Measurements from ENCODE around the gene NDFIP2. TPM values are rescaled to one million over a fixed set of nuclear protein-coding genes. Genes with fewer than 3 reads are reported as not detected.
A peak's percentile ranks its signal among the peaks of the same experiment; 100 is the strongest.

Gene NDFIP2
- total RNA-seq, 1 experiment from 2014 or later, result 31.0 TPM

DNA sequence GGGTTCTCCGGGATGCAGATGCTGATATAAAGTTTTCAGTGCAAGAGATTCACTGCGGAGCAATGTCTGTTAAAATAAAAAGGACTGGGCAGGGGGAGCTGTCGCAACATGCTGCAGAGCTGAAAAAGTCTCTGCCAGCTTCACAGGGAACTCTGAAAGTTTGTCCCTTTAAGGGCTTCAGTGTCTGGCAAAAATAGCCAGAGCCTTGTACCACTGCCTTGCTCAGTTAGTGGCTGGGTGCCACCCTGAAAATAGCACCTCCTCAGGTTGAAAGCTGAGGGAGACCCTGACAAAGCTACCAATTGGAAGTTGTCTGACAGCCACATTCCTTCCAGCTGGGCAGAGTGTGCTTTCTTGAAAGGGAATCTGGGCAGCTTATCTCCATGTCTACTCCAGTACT lies 3.0 kb upstream of the NDFIP2 start:
- H3K4me3 Mint-ChIP-seq, result no peak overlapping the region
- Histone ChIP-seq H3K18ac (ENCODE audit: insufficient read length, low read depth, low read length) (no peak overlapping the region), H3K4ac (ENCODE audit: low read depth, low read length) (no peak overlapping the region), H3K9me3 (ENCODE audit: control insufficient read depth, low read depth, low read length) (no peaks in the 10 kb centered on the region), H3K27ac (ENCODE audit: insufficient read length, low read depth, low read length) (no peak overlapping the region), H3K23ac (ENCODE audit: insufficient read length, low read depth, low read length) (no peak overlapping the region), H3K9ac (ENCODE audit: extremely low read depth, insufficient read length, low read length) (no peak overlapping the region), H2BK5ac (ENCODE audit: insufficient read length, low read length) (no peak overlapping the region), H3K79me1 (ENCODE audit: insufficient read depth, low read depth, low read length, poor library complexity, severe bottlenecking) (no peaks in the 10 kb centered on the region), H3K79me2 (ENCODE audit: insufficient read depth, low read length) (peaks cover 1% of the 10 kb centered on the region; the same call in 1 of the 2 replicates), H3K23me2 (ENCODE audit: insufficient read length, low read depth, low read length, poor library complexity, severe bottlenecking) (peaks cover 4% of the 10 kb centered on the region), H3K4me2 (ENCODE audit: insufficient read depth, insufficient read length, low read length) (no peak overlapping the region), H2BK15ac (ENCODE audit: low read depth, low read length) (no peak overlapping the region), H3K14ac (ENCODE audit: insufficient read depth, low read length) (no peak overlapping the region), H3K56ac (ENCODE audit: insufficient read length, low read depth, low read length) (no peak overlapping the region), H3K4me1 (ENCODE audit: insufficient read depth, low read length) (no peaks in the 10 kb centered on the region), H2BK20ac (ENCODE audit: low read depth, low read length, poor library complexity, severe bottlenecking) (no peak overlapping the region), H3K27me3 (ENCODE audit: insufficient read depth, low read length) (no peaks in the 10 kb centered on the region; the same call in 1 of the 2 replicates), H4K20me1 (ENCODE audit: control insufficient read depth, insufficient read depth, insufficient read length) (no peaks in the 10 kb centered on the region), H3T11ph (ENCODE audit: low read length) (no peak overlapping the region), H2BK12ac (ENCODE audit: insufficient read length, low read depth, low read length) (no peak overlapping the region), H2AK5ac (ENCODE audit: insufficient read length, low read length) (no peak overlapping the region), H2BK120ac (ENCODE audit: low read depth, low read length, poor library complexity, severe bottlenecking) (no peak overlapping the region), H4K5ac (ENCODE audit: insufficient read length, low read depth, low read length) (no peak overlapping the region), H4K91ac (ENCODE audit: insufficient read length, low read depth, low read length) (no peak overlapping the region), H2AFZ (ENCODE audit: low read length) (no peak overlapping the region), H4K8ac (replicated peaks; ENCODE audit: insufficient read length, low read depth, low read length) (no peak overlapping the region)
- WGBS (ENCODE audit: extremely low coverage, insufficient read length, low lambda C conversion rate), result no CpG with 5 or more reads among the region's 3 CpGs
- TF ChIP-seq, protein P1, sequence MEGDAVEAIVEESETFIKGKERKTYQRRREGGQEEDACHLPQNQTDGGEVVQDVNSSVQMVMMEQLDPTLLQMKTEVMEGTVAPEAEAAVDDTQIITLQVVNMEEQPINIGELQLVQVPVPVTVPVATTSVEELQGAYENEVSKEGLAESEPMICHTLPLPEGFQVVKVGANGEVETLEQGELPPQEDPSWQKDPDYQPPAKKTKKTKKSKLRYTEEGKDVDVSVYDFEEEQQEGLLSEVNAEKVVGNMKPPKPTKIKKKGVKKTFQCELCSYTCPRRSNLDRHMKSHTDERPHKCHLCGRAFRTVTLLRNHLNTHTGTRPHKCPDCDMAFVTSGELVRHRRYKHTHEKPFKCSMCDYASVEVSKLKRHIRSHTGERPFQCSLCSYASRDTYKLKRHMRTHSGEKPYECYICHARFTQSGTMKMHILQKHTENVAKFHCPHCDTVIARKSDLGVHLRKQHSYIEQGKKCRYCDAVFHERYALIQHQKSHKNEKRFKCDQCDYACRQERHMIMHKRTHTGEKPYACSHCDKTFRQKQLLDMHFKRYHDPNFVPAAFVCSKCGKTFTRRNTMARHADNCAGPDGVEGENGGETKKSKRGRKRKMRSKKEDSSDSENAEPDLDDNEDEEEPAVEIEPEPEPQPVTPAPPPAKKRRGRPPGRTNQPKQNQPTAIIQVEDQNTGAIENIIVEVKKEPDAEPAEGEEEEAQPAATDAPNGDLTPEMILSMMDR (conservative IDR thresholded peaks at IDR 0.05), result peak; percentile 20; the same call in 2 of the 3 replicates
- H3K36me3 Mint-ChIP-seq (ENCODE audit: insufficient read depth in 1 of 3, low read depth in 3 of 3), result peaks cover 0 to 3% (median 0%) of the 10 kb centered on the region in 3 experiments; a peak in 2 of 7 replicates
- H3K27ac Mint-ChIP-seq, result no peak overlapping the region
- peaks cover 13% of the 10 kb centered on the region in 2 experiments for H3K4me1 Mint-ChIP-seq
- H3K27me3 Mint-ChIP-seq (ENCODE audit: low read depth), result peaks cover 24% of the 10 kb centered on the region
- peaks cover 0 to 3% of the 10 kb centered on the region in 2 experiments; a peak in 2 of 5 replicates for H3K9me3 Mint-ChIP-seq
- DNase-seq, result peak; percentile 35

Measured in H9 (cell line).